Hepatocyte (in vitro differentiated cells): Measurements from ENCODE around the gene WDR59.

ENCODE experiments used
- EZH2 ChIP-seq: fragments of 200-600 bp; sonication (generic); IDR thresholded peaks from 2 replicates; pipeline ENCODE4 v1.6.1; 2016; ENCODE audit warnings: antibody characterized with exemption, mild to moderate bottlenecking, borderline replicate concordance
- EZH2phosphoT487 ChIP-seq: fragments of 200-600 bp; sonication (generic); IDR thresholded peaks from one replicate; pipeline ENCODE4 v1.6.1; 2018; ENCODE audit warnings: antibody characterized with exemption, mild to moderate bottlenecking, low read depth, moderate library complexity; ENCODE audit not compliant: unreplicated experiment, severe bottlenecking
- TF ChIP-seq, protein P1 (sequence below): fragments of 200-600 bp; sonication (generic); IDR thresholded peaks from 2 replicates; pipeline ENCODE4 v1.5.1; 2016; ENCODE audit warnings: antibody characterized with exemption, mild to moderate bottlenecking; ENCODE audit not compliant: poor library complexity

DNA sequence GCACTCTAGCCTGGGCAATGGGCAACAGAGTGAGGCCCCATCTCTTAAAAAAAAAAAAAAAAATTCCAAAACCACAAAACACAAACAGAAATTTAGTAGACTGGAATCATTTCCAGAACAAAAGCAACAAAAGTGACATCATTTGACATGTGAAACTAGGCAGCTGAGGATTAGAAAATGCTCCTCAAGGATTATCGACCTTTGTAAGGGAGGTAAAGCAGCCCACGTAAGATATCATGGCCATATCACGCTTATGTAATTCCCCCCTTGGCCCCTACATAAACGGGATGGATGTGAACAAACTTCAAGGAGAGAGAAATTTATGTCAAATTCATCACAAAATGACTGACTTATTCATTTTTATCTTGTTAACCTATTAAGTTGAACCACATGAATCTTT, 83.3 kb downstream of the WDR59 start:
- TF ChIP-seq, protein P1, sequence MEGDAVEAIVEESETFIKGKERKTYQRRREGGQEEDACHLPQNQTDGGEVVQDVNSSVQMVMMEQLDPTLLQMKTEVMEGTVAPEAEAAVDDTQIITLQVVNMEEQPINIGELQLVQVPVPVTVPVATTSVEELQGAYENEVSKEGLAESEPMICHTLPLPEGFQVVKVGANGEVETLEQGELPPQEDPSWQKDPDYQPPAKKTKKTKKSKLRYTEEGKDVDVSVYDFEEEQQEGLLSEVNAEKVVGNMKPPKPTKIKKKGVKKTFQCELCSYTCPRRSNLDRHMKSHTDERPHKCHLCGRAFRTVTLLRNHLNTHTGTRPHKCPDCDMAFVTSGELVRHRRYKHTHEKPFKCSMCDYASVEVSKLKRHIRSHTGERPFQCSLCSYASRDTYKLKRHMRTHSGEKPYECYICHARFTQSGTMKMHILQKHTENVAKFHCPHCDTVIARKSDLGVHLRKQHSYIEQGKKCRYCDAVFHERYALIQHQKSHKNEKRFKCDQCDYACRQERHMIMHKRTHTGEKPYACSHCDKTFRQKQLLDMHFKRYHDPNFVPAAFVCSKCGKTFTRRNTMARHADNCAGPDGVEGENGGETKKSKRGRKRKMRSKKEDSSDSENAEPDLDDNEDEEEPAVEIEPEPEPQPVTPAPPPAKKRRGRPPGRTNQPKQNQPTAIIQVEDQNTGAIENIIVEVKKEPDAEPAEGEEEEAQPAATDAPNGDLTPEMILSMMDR: no peak
- TF ChIP-seq EZH2: no peak
- TF ChIP-seq EZH2phosphoT487: no peak
